DOHH2 (cell line): Measurements from ENCODE around the gene FBXL12.

Experiments
- EZH2phosphoT487 ChIP-seq: fragments of 200-600 bp; sonication (generic); IDR thresholded peaks from 2 replicates; pipeline ENCODE4 v1.6.1; 2017; ENCODE audit warnings: borderline replicate concordance, mild to moderate bottlenecking, antibody characterized with exemption, low read length, moderate library complexity, mixed read lengths
- TF ChIP-seq, protein P1 (sequence below): fragments of 200-600 bp; sonication (generic); IDR thresholded peaks from one replicate; pipeline ENCODE4 v1.5.1; 2014; ENCODE audit warnings: antibody characterized with exemption, mild to moderate bottlenecking, low read depth, low read length; ENCODE audit not compliant: poor library complexity, severe bottlenecking

DNA sequence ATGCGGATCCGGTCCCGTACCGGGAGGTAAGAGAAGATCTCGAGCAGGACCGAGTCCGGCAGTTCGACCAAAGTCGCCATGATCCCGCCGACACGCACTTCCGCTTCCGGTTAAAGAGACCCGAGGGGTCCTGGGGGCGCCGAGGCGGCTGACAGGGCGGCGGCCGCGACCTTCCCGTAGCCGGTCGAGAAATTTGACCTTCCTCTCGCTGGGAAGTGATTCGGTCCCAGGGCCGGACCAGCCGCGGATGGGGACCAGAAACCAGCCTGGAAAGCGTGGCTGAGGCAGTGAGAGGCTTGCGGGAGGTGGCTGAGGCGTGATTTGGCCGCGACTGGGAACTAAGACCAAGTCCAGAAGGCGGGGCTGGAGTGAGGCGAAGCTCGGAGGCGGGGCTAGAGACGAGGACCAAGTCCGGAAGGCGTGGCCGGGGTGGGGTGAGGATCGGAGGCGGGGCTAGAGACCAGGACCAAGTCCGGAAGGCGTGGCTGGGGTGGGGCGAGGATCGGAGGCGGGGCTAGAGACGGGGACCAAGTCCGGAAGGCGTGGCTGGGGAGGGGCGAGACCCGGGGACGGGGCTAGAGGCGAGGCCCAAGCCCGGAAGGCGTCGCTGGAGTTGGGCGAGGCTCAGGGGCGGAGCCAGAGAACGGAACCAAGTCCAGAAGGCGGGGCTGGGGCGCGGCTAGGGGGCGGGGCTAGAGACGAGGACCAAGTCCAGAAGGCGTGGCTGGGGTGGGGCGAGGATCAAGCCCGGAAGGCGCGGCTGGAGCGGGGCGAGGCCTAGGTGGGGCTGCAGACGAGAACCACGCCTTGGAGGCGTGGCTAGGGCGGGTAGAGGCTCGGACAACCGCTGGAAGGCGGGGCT, at the start of gene FBXL12:
- TF ChIP-seq, protein P1, sequence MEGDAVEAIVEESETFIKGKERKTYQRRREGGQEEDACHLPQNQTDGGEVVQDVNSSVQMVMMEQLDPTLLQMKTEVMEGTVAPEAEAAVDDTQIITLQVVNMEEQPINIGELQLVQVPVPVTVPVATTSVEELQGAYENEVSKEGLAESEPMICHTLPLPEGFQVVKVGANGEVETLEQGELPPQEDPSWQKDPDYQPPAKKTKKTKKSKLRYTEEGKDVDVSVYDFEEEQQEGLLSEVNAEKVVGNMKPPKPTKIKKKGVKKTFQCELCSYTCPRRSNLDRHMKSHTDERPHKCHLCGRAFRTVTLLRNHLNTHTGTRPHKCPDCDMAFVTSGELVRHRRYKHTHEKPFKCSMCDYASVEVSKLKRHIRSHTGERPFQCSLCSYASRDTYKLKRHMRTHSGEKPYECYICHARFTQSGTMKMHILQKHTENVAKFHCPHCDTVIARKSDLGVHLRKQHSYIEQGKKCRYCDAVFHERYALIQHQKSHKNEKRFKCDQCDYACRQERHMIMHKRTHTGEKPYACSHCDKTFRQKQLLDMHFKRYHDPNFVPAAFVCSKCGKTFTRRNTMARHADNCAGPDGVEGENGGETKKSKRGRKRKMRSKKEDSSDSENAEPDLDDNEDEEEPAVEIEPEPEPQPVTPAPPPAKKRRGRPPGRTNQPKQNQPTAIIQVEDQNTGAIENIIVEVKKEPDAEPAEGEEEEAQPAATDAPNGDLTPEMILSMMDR = no peak
- no peak for TF ChIP-seq EZH2phosphoT487
